ACHN (cell line): Measurements from ENCODE around the gene DSCAML1.
A peak's percentile ranks its signal among the peaks of the same experiment; 100 is the strongest.

Experiments
- DNase-seq: peaks from one replicate; pipeline ENCODE4 v3.0.0-alpha.2; 2015
- in situ Hi-C: cut with HindIII; loops from 2 replicates; pipeline ENCODE4 v1.10.0; 2017; ENCODE audit warnings: low sequenced_read_pairs, low pct_ligation_motif_present, low pct_unique_long_range_greater_than_20kb

The DSCAML1 gene

GRCh38 chr11:117394221-117394925, 402.6 kb downstream of the DSCAML1 start:
- in situ Hi-C loops, result no loop called here
- no peak for DNase-seq

- DNase-seq, result no peak
- in situ Hi-C loops, result no loop called here
Observed at GRCh38 chr11:117392979-117393378, 404.0 kb downstream of the DSCAML1 start.

- DNase-seq, result no peak
- in situ Hi-C loops, result no loop called here
Observed at GRCh38 chr11:117392001-117392690, 404.9 kb downstream of the DSCAML1 start.

- DNase-seq, result no peak
- in situ Hi-C loops, result no loop called here
Observed at GRCh38 chr11:117391181-117391580, 405.8 kb downstream of the DSCAML1 start.

GRCh38 chr11:117390743-117391142, 406.3 kb downstream of the DSCAML1 start:
- in situ Hi-C loops, result no loop called here
- no peak for DNase-seq

GRCh38 chr11:117387992-117388755, 408.8 kb downstream of the DSCAML1 start:
- DNase-seq, result no peak
- in situ Hi-C loops, result no loop called here

- no peak for DNase-seq
- in situ Hi-C loops, result no loop called here
Observed at GRCh38 chr11:117385906-117386305, 411.1 kb downstream of the DSCAML1 start.

GRCh38 chr11:117385471-117385870, 411.5 kb downstream of the DSCAML1 start:
- in situ Hi-C loops, result no loop called here
- DNase-seq, result no peak

- in situ Hi-C loops, result no loop called here
- peak; percentile 76 for DNase-seq
Observed at GRCh38 chr11:117384045-117384444, 413.0 kb downstream of the DSCAML1 start.

GRCh38 chr11:117382746-117383145, 414.3 kb downstream of the DSCAML1 start:
- DNase-seq, result no peak
- in situ Hi-C loops, result no loop called here

GRCh38 chr11:117381481-117382387, 415.3 kb downstream of the DSCAML1 start:
- in situ Hi-C loops, result no loop called here
- no peak for DNase-seq

GRCh38 chr11:117380676-117381075, 416.3 kb downstream of the DSCAML1 start:
- in situ Hi-C loops, result no loop called here
- no peak for DNase-seq

GRCh38 chr11:117378976-117379865, 417.8 kb downstream of the DSCAML1 start:
- no peak for DNase-seq
- in situ Hi-C loops, result no loop called here
